GM18870 (cell line): ENCODE measurements around the gene SAMD10.
"Not testable (repeated sequence)": the region's sequence is repeated elsewhere in the genome, so short reads cannot be mapped to it uniquely, and the experiment has no call there.

Source experiments
- ATAC-seq: cut with Tn5 transposase; IDR thresholded peaks from one replicate; pipeline ENCODE4 v1.9.1; 2021; ENCODE audit warnings: moderate library complexity; ENCODE audit not compliant: unreplicated experiment

SAMD10 gene

DNA sequence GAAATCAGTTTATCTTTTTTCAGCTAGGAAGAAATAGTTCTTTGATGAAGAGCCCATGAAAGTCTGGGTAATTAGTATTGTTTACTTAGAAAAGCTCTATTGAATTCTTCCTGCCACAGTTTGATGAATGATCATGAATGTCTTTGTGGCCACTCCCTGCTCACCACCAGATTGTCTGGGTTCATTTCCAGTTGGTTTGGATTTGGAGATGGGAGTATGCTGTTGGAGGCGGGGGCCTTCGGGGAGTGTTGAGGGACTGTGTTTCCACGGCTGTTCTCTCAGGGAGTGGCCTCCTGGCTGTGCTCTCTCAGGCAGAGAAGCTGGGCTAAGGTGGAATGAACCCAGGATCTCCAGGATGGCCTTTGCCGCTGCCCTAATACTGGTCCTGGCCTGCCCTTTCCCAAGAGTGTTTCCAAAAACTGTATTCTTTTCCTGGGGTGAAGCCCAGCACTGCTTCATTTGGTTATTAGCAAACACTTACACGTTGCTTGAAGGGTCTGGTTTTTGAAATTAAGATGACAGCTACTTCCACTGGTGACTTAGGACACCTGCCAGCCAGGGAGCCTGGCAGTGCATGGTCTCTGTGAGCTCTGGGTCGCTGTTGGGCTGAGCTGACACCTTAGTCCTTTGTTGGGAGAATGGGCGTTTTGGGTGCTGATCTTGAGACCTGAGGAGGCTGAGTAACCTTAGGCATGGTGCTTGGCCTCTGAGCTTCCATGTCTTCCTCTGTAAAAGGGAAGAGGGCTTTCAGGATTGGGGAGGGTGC, 24.7 kb upstream of the SAMD10 start:
- ATAC-seq: no peak

DNA sequence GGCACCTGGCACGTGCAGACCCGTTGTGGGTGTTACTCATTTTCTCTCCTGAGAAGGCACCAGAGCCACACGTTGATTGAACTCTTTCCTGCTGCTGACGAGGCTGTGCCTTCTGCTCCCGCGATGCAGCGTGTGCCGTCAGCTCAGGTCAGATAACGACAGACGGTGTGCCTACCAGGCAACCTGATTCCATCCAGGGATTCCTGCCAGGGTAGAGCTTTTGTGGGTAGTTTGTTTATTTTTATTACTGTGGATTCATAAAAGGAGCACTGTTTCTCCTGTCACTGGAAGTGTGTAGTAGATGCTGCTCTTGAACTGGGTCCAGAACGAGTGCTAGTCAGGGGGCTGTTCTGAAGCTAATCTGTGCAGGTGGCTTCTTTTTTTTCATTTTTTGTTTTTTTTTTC, 22.2 kb upstream of the SAMD10 start:
- ATAC-seq: no peak

DNA sequence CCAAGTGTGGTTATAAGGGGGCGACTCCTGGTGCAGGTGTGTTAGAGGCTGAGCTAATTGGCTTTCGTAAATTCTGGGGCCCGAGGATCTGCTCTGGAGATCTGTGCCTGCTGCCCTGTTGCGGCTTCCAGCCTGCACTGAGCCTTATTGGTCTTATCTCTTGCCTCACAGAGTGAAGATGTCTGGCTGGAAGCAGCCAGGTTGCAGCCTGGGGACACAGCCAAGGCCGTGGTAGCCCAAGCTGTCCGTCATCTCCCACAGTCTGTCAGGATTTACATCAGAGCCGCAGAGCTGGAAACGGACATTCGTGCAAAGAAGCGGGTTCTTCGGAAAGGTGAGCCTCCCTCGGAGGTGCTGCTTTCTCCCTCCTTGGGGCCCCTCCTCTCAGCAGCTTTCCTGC, 21.5 kb upstream of the SAMD10 start:
- ATAC-seq: no peak

DNA sequence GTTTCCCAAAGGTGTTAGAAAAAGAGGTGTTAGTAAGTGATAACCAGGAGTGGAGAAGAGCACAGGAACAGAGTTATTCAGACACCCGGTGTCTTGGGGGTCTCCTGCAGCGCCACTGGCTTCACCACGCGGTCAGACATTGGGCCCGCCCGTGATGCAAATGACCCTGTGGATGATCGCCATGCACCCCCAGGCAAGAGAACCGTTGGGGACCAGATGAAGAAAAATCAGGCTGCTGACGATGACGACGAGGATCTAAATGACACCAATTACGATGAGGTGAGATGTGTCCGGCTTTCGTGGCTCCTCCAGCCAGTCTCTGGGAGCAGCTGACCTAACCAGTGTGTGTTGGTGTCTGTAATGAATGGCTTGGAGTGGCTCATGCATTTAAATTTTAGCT, 3.5 kb upstream of the SAMD10 start:
- ATAC-seq: no peak

DNA sequence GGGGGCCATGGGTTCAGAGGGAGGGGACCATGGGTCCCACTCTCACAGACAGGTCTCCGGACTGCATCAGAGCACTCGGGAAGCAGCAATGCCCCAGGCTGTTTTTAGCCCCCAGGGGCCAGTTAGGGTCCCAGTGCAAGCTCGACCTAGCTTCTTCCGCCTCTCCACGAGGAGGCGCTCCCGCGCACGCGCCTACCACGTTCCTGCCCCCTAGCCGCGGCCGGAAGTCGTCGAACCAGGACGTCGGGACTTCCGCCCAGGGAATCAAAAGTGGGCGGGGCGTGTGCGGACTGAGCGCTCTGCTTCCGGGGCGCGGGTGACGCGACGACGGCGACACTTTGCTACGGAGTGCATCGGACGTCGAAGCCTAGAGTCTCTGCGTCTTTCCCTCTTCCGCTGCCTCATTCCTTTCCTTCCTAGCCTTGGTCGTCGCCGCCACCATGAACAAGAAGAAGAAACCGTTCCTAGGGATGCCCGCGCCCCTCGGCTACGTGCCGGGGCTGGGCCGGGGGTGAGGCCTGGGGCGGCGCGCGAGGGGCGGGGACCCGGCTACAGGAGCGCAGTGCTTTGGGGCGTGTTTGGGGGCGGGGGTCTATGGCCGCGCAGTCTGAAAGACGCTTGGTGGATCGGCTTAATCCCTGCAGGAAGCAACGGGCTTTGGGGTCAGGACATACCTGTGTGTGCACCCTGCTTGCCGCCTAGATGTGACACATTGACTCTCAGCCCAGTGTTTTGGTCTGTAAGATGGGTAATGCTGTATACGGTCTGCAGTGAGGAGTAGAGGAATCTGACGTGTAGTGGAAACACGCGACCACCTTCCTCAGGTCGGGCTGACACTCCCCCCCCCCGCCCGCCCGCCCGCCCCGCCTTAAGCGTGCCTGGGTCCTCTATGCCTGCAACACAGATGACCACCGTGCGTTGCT, 1.6 kb upstream of the SAMD10 start, which contains the start of gene PRPF6:
PRPF6 (plus strand) TSS at position 327 of the 923 bp plus-strand sequence; CDS start at position 441, 114 bp downstream.
- ATAC-seq: peak; percentile 38

DNA sequence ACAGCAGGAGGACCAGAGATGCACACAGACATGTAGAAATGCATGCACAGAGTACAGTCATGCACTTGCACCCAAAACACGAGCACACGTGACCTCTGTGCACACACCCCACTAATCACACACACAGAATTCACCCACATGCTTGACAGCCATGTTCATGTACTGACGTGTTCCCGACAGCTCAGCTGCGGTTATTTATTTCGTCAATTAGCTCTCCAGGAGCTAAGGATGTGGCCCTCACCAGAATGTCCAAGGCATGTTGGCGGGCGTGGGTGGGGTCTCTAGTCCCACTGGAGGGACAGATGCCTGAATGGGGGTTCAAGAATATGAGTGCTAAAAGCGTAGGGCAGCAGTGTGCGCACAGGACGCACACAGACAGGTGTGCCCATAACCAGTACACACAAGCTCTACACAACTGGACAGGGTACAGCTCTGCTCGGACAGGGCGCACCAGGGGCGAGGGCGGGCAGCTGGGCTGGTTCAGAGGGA, 919 bp upstream of the SAMD10 start:
- ATAC-seq: peak; percentile 8

DNA sequence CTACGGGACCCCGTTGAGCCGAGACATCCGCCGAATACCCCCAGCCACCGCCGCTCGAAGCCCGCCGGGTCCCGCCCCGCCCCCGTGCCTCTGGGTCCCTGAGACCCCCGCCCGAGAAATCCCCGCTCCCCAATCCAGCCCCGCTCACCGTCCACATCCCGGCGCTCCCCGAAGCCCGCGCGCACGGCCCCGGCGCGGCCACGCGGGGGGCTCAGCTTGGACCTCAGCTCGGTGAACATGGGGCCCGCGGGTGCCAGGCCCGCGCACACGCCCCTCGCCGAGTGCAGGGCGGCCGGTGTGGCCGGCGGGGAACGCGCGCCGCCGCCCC, 249 bp downstream of the SAMD10 start:
- no peak for ATAC-seq

DNA sequence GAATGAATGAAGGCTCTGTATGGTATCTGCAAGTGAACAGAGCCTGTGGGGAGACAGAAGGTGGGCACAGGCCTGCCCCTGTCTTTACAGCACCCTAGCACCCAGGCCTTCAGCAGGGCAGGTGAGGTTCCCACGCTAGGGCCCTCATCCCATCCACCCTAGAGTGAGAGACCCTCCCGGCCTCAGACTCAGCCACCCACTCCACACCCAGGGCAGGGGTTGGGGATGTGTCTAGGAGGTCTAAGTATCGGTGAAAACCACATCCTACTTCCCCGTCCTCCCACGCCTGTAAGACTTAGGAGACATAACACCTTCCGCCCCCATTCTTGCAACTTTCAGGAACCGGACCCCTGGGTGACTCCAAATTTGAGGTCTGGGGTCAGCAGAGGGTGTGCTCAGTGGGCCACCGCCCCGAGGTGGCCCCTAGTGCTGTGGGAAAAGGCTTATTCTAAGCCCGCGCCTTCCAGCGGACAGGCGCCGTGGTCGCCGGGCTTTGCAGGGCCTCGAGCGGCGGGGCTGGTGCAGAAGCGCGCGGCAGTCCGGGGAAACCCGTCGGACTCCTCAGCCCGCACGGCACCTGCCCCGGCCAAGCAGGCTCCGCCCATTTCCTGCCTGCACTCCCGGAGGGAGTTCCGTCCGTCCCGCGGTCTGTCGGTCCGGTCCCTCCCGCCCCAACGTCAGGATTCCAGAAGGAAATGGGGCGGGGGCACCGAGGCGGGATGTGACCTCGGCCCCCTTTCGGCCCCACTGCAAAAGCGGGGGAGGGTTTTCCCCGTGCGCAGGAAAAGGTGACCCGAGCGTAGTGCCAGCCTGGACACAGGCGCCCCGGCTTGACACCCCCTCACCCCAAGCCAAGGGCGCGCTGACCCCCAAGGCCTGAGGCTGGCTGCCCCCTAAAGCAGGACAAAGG, 868 bp downstream of the SAMD10 start:
- ATAC-seq: no peak

DNA sequence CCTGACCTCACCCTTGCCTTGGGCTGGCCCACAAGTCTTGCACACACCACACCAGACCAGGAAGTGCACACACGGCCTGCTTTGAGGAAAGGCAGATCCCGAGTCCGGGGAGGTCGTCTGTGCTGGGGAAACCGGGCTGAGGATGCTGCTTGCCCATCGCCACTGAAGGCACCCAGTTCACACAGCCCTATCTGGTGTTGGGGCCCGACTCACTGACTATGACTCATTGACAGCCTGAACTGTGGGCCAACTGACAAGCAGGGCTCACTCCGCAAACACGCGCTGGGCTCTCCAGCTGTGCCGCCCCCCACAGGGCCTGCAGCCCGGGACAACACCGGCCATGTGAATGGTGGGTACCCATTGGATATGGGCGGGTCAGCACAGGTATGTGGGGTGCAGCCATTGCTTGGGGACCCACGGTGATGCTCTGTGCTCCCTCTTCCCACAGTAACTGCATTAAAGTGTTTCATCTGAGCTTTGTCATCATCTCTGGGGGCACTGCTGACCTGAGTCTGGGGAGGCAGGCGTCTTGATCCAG, 1.6 kb downstream of the SAMD10 start:
- no peak for ATAC-seq

DNA sequence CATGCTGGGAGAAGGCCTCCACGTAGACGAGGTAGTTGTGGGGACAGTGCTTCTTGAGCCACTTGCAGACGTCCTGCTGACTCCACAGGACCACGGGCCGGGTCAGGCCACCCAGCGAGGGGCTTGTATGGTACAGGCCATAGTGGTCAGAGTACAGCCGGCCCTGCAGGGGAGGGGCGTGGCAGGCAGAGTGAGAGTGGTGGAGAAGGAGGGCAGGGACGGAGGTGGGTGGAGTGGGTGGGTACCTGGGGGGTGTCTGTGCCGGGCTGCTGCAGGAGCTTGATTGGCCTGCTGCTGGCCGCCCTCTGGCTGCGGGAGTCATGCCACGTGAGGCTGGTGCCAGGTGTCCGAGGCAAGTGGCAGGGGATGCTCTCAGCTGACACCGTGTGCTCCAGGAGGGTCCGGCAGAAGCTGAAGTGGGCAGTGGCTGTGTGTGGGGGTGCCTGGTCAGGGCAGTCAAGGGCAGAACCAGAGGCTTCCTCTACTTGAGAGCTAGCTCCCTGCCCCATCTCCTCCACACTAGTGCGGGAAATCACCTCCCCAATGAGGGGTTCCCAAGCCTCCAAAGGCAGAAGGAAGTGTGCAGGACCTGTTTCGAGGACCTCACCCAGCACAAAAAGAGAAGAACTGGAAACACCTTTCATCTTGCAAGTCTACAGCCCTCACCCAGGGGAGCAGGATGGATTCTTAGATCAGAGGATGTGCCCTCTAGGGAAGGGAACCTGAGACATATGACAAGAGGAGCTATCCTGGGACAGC, 2.3 kb downstream of the SAMD10 start:
- no peak for ATAC-seq

DNA sequence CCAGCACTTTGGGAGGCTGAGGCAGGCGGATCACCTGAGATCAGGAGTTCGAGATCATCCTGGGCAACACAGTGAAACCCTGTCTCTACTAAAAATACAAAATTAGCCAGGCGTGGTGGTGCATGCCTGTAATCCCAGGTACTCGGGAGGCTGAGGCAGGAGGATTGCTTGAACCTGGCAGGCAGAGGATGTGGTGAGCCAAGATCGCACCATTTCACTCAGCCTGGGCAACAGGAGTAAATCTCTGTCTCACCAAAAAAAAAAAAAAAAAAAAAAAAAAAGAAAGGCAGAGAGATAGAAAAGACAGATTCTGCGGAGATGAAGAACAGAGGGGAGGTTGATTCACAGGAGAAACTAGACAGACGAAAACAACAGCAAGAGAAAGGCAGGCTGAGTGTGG, 2.9 kb downstream of the SAMD10 start:
- ATAC-seq: not testable (repeated sequence)

DNA sequence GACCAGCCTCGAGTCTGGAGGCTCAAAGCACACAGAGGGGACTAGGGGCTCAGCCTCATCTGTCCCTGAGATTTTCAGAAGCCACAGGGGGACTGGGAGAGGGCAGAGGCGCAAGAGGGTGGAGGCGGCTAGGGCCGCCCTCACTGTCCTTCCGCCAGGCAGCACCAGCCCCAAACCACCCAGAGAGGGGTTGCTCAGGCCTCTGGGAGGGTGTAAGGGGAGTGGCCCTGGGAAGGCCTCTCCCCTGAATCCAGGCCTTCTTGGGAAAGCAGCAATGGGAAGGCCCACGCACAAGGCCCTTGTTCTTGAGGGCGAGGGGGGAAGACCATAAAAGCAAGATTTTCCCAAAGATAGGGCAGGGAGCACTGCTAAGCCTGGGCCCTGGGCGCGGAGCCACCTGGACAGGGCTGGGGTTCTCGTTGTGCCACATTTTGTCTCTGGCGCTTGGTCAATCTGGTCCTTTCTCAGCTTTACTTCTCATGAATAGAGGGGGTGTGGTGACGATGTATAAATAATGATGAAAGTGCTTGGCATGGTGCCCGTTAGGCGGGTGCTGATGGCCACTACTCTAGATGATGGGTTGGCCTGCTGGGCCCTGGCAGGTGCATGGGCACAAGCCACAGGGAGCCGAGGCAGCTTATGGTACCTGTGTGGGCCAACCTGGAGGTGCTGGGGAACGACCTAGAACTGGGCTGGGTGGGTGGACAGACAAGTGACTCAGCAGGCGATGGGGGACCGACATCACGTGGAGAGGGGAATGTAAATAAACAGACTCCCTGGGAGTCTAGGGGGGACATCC, 4.8 kb downstream of the SAMD10 start:
- ATAC-seq: no peak

DNA sequence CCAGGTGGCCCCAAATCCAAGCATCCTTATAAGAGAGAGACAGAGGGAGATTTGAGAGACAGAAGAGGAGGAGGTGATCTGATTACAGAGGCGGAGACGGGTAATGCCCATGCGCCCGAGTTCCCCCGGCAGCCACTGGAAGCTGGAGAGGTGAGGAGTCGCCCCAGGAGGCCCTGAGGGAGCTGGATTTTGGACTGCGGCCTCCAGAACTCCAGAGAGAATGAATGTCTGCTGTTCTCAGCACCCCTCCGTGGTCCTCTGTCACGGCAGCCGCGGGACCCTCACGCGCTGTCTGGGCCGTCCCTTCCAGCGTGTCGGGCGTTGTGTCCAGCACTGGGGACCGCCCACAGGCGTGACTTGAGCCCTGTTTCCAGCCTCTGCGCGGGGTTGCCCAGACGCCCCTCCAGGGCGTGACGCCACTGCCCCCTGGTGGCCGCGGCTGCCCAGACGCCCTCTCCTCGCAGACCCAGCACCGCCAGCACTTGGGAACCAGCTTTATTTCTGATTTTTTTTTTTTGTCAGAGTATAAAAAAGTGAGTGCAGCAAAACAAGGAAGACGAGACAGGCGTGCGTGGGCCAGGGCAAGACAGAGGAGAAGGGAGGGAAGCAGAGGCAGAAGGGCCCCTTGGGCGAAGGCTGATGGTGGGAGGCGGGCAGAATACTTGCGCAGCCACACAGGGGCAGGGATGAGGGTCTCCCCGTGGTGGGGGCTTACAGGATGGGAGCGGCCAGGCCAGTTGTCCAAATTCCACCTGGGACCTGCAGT, 5.6 kb downstream of the SAMD10 start:
- ATAC-seq: no peak

DNA sequence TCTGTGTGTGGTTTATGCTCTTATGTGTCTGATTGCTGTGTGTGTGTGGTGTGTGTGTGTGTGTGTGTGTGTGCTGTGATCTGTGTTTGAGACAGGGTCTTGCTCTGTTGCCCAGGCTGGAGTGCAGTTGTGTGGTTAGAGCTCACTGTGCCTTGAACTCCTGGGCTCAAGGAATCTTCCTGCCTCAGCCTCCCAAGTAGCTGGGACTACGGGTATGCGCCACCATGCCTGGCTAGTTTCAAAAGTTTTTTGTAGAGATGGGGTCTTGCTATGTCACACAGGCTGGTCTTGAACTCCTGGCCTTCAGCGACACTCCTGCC, 6.3 kb downstream of the SAMD10 start:
- ATAC-seq: no peak

DNA sequence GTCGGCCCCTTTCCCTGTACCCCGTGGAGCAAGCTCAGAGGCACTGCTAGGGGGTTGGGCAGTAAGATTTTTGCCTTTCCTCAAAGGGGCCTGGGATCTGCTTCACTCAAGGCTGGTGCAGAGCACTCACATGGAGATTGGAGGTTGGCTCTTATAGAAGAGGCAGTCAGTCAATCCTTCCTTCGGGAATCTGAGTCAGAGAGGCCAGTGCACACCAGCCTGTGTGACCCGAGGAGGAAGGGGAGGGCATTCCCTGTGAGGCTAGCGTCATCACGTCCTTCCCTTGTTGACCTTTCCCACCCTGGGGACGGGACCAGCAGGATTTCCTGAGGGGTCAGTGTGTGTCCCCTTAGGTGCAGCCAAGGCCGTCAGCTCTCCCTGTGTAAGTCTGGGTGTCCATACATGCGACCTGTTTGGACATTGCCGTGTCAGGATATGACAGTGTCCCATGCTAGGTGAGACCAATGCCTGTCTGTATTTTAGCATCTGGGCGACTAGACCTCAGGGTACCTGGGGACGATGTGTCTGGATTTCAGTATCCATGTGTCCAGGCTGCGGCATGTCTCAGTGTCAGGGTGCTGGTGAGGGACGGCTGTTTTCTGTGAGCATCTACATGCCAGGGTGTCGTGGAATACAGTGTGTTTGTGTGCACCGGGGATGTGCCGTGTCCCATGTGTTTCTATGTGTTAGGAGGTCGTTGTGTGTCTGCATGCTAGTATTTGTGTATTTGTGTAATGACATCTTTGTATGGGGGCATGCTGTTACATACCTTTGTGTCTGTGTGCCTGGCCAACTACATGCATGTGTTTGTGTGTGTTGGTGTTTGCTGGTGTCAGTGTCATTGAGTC, 6.9 kb downstream of the SAMD10 start:
- no peak for ATAC-seq

DNA sequence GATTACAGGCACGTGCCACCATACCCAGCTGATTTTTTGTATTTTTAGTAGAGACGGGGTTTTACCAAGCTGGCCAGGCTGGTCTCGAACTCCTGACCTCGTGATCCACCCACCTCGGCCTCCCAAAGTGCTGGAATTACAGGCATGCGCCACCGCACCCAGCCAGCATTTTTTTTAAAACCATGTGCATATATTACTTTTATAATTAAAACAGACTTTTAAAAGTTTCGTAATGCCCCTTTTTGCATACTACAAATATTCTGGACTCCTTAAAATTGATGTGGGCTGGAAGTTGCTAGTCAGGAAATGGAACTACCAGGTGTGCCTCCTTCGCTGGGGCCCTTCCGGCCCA, 7.5 kb downstream of the SAMD10 start:
- ATAC-seq: not testable (repeated sequence)

DNA sequence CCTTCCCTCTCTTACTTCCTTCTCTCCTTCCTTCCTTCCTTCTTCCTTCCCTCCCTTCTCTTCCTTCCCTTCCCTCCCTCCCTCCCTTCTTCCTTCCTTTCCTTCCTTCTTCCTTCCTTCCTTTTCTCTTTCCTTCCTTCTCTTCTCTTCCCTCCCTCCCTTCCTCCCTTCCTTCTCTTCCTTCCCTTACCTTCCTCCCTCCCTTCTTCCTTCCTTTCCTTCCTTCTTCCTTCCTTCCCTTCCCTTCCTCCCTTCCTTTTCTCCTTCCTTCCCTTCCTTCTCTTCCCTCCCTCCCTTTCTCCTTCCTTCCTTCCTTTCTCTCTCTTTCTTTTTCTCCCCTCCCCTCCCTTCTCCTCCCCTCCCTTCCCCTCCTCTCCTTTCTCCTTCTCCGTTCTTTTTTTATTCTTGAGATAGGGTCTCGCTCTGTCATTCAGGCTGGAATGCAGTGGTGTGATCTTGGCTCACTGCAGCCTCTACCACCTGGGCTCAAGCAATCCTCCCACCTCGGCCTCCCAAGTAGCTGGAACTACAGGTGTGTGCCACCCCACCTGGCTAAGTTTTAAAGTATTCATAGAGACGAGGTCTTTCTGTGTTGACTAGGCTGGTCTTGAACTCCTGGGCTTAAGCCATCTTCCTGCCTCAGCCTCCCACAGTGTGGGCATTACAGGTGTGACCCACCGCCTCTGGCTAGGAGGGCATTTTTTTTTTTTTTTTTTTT, 8.6 kb downstream of the SAMD10 start:
- ATAC-seq: no peak
